AG08395 (cell line): ENCODE measurements around the gene HFE.
"Not testable (repeated sequence)": the region's sequence is repeated elsewhere in the genome, so short reads cannot be mapped to it uniquely, and the experiment has no call there.

ENCODE experiments used
- DNase-seq: peaks from one replicate; pipeline ENCODE4 v3.0.0; 2012; ENCODE audit warnings: mixed read lengths, low spot score

Gene HFE

DNA sequence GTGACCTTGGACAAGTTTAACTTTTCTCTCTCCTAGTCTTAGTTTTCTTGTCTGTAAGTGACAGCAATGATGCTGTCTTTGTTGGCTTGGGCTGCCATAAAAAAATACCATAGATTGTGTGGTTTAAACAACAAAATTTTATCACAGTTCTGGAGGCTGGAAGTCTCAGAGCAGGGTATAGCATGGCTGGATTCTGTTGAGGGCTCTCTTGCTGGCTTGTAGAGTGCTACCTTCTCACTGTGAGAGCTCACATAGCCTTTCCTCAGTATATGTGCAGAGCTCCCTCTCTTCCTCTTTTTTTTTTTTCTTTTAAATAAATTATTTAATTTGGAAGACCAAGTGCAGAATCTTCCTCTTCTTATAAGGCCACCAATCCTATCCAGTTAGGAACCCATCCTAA lies 26.3 kb downstream of the HFE start:
- no peak for DNase-seq

DNA sequence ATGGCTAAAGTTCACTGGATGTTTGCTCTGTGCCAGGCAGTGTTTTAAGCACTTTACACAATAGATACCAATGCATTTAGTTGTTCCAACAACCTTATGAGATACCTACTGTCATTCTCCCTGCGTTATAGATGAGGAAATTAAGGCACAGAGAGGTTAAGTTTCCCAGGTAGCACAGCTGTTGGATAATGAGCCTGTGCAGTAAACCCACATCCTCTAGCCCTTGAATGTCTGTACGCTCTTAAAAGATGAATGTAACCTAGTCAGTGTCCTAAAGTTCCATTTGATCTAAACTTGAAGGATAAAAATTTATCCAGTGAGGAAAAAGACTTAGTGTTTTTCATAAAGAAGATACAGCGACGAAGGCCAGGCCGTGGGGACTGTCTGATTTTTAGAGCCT lies 28.0 kb downstream of the HFE start:
- no peak for DNase-seq

DNA sequence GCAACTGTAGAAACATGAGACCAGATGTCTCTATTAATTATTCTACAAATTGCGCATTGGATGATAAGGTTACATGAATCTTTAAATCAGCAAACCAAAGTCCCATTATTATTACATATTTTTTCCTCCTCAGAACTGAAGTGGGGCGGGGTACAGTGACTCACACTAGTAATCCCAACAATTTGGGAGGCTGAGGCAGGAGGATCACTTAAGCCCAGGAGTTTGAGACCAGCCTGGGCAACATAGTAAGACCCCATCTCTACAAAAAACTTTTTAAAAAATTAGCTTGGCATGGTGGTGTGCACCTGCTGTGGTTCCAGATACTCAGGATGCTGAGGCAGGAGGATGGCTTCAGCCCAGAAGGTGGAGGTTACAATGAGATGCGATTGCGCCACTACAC lies 29.0 kb downstream of the HFE start:
- DNase-seq = no peak

DNA sequence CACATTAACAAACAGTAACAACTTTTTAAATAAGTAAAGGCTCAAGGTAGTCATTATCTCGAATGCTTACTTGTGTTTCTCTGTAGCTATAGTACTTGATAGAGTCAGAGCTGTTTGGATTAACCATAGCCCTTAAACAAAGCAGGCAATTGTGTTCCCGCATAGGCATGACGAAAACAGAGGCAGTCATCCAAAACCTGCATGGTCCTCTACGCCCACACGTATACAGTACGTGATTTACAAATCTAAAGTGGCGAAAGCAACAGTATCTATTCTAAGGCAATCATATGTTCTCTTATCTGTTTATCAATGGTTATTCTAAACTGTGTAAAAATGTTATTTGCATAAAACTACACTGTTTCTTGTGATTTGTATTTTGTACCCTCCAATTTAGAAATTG lies 31.8 kb downstream of the HFE start:
- DNase-seq = no peak

DNA sequence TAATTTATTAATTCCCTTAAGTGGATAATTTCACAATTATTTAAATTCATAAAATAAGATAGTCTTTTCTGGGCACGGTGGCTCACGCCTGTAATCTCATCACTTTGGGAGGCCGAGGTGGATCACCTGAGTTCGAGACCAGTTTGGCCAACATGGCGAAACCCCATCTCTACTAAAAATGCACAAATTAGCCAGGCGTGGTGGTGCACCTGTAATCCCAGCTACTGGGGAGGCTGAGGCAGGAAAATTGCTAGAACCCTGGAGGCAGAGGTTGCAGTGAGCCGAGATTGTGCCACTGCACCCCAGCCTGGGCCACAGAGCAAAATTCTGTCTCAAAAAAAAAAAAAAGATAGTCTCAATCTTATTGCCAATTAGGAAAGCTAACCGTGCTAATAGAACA lies 32.9 kb downstream of the HFE start:
- not testable (repeated sequence) for DNase-seq

DNA sequence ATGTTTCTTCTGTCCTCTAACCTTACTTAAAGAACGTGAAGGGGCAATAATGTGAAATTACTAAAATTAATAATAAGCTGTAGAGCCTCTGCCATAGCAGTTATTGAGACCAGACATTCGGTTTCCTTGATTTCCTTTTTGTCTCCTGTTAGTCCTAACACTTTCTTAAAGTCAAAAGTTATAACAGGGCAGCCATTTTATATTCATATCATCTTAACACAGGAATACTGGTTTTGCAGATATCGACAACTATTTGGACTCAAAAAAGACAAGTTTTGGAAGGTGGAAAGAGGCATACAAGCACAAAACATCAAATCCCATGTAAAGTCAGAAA lies 33.5 kb downstream of the HFE start:
- no peak for DNase-seq

DNA sequence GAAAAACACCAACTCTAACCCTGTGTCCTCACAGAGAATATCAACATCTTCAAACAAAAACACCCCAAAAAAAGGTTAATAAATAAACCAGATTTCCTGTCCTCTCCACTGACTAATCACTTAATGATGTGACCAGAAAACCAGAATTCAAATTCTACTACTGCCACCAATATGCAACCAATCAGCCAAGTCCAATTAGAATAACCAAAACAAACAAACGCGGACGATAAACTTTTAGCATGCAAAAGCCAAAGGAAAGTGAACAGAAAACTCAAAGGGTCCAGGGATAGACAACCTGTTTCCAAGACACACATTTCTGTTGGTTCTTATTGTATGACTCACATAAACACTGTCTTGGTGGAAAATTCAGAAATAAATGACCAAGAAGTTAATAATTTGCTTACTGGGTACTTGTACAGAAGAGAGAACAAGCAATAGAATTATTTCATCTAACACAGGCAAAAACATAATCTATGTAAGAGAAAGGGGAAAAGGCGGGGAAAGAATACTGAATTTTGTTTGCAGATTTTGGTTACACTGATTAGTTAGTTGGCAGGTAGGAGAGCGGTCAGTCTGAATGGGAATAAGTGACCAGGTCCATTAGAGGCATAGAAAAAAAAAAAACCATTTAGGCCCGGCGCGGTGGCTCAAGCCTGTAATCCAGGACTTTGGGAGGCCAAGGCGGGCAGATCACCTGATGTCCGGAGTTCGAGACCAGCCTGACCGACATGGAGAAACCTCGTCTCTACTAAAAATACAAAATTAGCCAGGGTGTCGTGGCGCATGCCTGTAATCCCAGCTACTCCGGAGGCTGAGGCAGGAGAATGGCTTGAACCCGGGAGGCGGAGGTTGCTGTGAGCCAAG lies 34.1 kb downstream of the HFE start:
- DNase-seq = no peak

DNA sequence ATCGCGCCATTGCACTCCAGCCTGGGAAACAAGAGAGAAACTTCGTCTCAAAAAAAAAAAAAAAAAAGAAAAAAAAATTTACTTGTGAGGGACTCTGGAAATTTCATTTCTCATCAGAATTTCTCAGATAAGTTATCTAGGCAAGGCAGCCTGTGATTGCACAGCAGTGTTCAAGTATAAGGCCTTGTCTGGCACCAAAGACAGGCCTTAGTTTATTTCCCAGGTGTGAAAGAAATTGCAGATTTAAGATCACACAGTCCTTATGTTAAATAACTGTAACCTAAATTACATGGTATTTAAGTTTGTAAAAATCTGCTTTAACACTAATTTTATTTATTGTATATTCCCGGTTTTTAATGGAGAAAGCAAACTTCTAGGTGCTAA lies 34.8 kb downstream of the HFE start:
- no peak for DNase-seq

DNA sequence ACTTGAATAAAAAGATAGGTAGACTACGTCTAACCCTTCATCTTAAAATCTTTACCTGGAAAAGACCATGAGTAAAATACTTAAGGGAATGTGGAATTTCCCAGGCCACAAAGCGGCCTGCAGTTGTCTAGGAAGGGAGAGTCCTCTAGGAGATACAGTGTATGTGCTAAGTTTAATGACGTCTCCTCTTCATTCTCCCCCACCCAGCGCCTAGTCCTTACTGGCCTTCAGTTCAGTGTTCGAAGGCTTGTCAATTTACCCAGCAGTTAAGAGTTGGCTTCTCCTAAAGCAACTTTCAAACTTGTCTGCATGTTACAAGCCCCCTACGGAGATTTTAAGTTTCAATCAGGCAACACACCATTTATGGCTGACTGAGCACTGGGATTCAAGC lies 35.2 kb downstream of the HFE start:
- no peak for DNase-seq

DNA sequence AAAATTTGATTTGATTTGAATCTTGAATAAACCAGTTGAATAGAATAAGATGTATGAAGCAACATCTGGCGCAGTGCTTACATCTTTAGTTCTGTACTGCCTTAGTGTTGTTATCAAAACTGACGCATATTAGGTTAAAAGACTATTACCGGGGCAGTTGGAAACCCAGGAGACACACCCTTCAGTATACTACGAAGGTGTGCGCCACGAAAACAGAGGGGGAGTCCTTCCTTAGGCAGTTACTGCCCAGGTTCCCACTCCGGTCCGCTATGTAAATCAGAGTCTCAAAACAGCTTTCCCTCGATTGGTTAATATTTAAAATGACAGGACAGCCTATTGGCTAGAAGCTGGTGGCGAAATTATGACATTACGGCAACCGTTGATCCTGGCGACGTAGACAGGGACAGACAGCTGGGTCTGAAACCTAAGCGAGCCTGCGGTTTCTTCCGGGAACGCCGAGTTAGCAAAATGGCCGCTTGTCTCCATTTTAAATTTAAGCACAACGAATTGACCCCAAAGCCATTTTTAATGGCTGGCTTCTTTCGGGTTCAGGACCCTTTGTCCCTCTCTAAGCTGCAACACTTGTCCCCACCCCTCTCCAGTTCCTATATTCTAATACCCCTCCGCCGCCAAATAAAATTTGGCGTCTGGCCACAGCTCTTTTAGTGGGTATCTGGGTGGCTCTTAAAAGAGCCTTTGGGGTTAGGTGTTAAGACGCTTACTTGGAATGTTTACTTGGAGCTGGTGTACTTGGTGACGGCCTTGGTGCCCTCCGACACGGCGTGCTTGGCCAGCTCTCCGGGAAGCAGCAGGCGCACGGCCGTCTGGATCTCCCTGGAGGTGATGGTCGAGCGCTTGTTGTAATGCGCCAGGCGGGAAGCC lies 35.8 kb downstream of the HFE start:
- peak; percentile 94 for DNase-seq

DNA sequence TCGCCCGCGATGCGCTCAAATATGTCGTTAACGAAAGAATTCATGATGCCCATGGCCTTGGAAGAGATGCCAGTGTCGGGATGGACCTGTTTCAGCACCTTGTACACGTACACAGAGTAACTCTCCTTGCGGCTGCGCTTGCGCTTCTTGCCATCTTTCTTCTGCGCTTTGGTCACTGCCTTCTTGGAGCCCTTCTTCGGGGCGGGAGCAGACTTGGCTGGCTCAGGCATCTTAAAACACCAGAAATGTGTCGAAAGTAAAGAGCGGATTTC lies 36.4 kb downstream of the HFE start:
- DNase-seq = no peak

DNA sequence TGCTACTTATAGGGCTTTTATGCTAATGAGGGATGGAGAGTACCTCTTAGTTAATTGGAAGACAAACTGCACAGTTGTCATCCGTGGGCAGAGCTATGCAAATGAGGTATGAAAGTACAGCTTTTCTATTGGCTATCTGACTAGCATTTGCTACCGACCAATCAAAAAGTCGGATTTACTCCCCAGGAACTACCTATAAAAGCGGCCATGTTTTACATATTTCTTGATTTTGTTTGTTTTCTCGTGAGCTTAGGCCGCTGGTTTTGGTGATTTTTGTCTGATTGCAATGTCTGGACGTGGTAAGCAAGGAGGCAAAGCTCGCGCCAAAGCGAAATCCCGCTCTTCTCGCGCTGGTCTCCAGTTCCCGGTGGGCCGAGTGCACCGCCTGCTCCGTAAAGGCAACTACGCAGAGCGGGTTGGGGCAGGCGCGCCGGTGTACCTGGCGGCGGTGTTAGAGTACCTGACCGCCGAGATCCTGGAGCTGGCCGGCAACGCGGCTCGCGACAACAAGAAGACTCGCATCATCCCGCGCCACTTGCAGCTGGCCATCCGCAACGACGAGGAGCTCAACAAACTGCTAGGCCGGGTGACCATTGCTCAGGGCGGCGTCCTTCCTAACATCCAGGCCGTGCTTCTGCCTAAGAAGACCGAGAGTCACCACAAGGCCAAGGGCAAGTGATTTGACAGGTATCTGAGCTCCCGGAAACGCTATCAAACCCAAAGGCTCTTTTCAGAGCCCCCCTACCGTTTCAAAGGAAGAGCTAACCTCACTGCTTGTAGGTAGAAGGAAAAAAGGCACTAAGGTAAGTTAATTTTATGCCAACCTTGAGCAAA lies 36.9 kb downstream of the HFE start:
- DNase-seq = peak; percentile 98

DNA sequence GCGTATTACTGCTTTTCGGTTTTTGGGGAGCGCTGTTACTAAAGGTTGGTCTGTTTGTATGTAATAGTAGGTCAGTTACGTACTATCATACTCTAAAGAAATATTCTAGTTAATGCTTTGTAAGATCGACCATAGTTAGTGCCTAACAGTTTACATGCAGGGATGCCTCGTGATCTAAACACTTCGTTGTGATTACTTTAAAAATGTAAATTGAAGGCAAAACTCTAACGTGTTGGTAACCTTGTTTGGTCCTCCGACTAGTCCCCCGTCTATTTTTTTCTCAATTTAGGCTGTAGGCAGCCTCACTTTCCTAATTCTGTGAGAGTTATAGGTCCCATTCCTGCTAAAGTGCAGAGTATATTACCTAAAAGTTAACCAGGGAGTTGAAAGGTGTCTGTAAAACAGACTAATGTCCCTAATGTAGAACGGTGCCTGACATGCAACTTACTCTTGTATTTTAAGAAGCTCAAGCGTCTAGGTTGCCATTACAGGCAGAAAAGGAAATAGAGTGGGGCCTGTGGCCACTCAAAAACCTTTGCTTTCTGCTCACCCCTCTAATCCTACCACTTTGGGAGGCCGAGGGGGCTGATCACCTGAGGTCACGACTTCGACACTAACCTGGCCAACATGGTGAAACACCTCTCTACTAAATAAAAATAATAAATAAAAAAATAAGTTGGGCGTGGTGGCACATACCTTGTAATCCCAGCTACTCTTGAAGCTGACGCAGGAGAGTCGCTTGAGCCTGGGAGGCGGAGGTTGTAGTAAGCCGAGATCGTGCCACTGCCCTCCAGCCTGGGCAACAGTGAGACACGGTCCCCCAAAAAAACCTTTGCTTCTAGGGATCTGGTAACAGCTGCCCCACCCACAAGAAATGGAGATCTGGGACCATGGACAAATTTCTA lies 37.8 kb downstream of the HFE start:
- DNase-seq = no peak

DNA sequence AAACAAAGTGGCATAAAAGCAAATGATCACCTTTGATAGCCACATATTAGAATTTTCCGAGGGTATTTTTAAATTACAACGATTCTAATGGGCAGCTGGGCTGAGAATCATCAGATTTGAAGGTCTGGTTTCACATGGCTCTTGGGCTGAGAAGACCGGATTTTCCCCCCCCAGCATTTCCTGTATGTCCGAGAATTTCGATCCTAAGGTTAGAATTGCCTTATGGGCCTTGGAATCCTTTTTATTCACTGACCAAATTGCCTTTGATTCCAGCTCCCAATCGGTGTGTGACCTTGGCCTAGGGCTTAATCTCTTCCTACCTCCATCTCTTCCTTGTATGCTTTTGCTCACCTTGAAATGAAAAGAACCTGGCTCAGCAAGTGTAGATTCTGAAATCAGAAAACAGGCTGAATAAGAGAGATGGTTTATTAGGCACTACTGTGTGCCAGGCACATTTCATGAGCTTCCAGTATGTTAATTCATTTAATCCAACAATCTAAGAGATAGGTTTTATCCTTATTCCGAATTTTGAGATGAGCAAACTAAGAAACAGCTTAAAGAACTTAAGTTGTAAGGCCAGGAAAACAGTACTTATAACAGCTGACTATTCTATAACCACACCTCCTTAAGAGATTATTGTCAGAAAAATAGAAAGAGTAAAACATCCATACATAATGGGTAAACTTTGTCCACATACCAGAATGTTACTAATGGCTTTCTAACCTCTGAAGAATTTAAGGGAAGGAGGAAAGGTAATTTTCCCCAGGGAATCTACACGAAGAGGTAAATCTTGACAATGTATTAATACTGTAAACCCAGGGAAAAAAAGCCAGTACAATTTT lies 39.4 kb downstream of the HFE start:
- DNase-seq = no peak

DNA sequence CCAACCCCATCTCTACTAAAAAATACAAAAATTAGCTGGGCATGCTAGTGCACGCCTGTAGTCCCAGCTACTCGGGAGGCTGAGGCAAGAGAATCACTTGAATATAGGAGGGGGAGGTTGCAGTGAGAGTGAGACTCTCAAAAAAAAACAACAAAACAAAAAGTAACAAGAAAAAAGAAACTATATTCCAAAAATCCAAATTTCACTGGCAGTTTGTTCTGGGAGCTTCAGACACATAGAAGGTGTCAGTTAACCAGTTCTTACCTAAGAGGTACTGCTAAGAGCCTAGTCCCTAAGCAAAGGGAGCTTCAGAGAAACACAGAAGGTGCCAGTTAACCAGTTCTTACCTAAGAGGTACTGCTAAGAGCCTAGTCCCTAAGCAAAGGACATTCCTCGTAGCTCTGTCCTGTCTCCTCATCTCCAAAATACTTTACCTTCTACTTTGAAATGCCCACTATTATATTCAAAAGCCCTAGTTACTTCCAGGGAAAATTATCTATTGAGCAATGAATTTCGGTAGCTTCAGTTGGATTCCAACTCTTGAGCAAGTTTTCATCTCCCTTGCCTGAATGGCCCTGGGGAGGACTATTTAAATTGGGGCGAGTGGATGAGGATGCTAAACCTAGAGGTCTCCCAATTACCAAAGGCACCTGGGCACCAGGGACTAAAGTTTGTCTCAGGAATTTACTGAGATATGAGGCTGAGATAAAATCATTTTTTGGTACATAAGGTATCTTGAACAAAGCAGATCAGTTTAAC lies 41.0 kb downstream of the HFE start:
- DNase-seq = no peak

DNA sequence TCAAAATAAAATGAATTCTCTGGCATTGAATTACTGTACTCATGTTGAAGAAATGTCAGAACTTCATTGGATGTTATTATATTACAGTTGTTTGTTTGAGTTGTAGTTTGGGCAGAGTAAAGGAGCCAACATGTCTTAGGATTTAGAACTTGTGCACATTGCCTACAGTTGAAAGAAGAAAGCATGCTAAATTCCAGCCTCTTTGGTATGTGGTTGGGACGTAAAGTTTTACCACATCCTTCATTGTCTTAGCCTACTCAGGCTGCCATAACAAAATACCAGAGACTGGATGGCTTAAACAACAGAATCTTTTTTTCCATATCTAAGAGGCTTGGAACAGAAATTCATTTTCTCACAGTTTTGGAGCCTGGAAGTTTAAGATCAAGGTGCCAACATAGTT lies 42.4 kb downstream of the HFE start:
- no peak for DNase-seq

DNA sequence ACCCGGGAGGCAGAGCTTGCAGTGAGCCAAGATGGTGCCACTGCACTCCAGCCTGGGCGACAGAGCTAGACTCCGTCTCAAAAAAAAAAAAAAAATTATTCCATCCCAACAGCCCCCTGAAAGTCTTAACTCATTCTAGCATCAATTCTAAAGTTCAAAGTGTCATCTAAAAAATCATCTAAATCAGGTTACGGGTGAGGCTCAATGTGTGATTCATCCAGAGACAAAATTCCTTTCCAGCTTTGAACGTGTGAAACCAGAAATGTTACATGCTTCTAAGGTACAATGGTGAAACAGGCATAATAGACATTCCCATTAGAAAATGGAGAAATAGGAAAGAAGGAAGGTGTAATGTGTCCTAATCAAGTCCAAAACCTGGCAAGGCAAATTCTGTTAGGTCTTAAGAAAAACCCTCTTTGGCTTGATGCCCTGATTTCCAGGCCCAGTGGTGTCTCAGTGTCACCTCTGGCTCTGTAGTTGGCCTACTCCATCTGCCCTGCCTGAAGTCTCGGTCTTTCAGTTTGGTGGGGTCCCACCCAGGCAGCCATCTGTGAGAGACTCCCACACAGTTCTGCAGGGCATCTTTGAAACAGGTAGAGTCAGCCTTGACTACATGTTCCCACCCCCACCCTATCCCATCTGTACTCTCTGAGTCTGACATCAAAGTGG lies 43.5 kb downstream of the HFE start:
- no peak for DNase-seq

DNA sequence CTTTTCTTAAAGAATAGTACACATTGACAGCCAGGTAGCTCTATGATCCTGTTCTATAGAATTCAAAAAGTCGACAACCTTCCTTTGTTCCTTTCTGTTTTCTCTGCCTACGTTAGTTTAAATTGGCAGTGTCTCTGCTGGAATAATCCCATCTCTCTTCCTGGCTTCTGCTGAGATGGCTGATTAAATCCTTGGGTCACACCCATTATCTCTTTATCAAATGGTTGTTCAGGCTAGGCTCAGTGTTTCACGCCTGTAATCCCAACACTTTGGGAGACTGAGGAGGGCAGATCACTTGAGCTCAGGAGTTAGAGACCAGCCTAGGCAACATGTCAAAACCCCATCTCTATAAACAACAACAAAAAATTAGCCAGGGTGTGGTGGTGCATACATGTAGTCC lies 44.4 kb downstream of the HFE start:
- no peak for DNase-seq

DNA sequence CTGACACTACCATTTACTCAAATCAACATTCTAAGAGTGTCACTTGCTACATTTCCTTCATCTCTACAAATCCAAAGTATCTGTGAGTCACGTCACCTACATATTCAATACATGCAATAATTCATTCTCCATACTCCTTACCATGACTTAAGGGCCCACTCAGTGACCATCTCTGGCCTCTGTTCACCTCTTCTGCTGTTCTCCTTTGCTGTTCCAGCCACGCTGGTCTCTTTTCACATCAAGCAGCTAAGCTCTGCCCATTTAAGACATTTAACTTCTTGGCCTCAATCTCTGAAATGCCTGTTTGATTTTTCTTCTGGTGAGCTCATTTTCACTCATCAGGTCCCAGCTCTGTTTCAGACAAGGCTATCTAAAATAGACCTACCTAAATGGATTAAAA lies 46.5 kb downstream of the HFE start:
- no peak for DNase-seq

DNA sequence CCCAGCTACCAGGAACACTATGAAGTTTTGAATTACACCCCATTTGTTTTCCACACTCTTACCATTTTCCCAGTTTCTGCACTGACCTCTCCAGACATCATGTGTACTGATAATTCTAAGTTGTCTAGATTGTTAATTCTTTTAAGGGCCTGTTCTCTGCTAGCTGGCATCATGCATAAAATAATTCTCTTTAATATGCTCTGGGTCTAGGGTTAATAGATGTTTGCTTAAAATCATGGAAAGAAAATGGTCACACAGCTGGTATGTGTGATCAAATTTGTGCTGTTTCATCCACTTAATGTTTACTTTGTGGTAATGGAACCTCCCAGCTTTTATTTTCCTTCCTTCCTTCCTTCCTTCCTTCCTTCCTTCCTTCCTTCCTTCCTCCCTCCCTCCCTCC lies 49.1 kb downstream of the HFE start:
- no peak for DNase-seq
